ENCODE results near the gene KDM3A.
"Not testable (repeated sequence)": the region's sequence is repeated elsewhere in the genome, so short reads cannot be mapped to it uniquely, and the experiment has no call there.

Gene KDM3A

DNA sequence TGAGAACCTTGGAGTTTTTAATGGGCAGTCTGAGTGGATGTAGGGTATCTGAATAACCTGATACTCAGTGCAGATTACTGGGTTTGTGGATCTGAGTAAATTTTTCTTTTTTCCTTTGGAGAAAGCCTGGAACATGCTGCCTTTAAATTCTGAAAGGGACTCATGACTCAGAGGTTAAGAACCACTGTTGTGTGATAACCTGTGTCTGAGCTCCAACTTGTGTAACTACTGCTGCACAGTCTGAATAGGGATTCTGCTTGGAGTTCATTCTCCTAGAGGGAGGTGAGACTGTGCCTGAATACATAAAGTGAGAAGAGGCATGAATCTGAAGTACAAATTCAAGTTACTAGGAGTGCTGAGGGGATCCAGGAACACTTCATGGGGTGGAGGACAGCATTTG, 36.2 kb downstream of the KDM3A start:
- DNase-seq = no peak

DNA sequence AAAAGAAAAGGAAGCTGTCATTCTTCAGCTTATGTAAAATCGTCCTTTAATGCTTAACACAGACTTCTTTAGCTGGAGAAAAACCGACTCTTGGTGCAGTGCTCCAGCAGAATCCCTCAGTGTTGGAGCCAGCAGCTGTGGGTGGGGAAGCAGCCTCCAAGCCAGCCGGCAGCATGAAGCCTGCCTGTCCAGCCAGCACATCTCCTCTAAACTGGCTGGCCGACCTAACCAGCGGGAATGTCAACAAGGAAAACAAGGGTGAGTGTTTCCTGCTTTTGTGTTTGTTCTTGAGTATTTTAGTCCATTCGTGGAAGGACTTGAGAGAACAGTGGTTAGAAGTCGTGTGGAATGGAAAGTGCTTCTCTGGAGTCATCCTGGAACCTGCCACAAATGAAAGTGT, 38.9 kb downstream of the KDM3A start:
- DNase-seq = no peak

- no peak for DNase-seq
These were observed 40.9 kb downstream of the KDM3A start for GRCh38 chr2:86482034-86482433.

DNA sequence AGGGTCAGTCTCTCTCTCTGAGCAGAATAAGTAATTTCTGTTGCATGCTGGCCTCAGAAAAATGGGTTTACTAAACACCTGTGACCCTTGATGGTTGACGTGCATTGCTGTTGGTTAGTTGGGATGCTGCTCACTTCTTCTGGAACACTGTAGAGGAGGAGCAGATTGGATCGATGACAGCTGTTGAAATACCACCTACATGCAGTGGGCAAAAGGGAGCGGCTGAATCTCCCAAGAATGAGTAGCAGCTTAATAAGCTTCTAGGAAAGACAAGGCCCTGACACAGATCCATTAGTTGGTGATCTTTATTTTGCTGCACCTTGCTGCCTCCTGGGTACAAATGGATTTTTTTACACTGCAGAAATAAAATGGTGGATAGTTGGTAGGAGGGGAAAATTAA, 43.2 kb downstream of the KDM3A start:
- no peak for DNase-seq

GRCh38 chr2:86485103-86485502, 43.9 kb downstream of the KDM3A start:
- no peak for DNase-seq

DNA sequence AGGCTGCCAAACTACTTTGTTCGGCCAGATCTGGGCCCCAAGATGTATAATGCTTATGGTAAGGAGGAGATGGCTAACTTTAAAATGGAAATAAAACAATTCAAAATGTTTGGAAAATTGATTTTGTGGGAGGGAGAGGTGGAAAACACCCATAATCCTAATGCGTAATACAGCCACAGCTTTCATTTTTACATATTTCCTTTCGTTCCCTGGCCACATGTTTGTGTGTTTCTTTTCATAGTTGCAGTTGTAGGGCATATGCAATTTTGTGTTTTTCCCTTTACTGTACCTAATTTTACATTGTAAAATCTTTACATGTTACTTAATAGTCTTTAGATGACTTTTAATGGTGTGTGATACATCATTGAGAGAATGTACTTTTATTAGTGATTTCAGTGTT, 44.6 kb downstream of the KDM3A start:
- no peak for DNase-seq

GRCh38 chr2:86487062-86487461, 45.9 kb downstream of the KDM3A start:
- no peak for DNase-seq

- no peak for DNase-seq
These were observed 47.5 kb downstream of the KDM3A start for GRCh38 chr2:86488561-86489250.

- no peak for DNase-seq
These were observed 48.4 kb downstream of the KDM3A start for GRCh38 chr2:86489542-86489941.

- no peak for DNase-seq
These were observed 49.1 kb downstream of the KDM3A start for GRCh38 chr2:86490245-86490644.

DNA sequence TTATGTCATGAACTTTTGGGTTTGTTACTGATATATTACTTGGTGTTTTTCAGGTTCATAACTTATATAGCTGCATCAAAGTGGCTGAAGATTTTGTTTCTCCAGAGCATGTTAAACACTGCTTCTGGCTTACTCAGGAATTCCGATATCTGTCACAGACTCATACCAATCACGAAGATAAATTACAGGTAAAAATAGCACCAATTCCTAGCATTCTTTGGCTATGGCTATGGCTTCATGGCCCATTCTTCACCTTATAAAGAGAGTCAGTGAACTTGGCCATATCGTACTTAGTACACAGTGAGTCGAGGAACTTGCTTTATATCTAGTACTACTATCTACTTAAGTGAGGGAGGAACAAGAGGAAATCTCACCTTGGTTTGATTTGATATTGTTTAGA, 49.9 kb downstream of the KDM3A start:
- DNase-seq = no peak

- no peak for DNase-seq
These were observed 50.9 kb downstream of the KDM3A start for GRCh38 chr2:86492048-86492453.

GRCh38 chr2:86496391-86496790, 55.2 kb downstream of the KDM3A start:
- not testable (repeated sequence) for DNase-seq

DNA sequence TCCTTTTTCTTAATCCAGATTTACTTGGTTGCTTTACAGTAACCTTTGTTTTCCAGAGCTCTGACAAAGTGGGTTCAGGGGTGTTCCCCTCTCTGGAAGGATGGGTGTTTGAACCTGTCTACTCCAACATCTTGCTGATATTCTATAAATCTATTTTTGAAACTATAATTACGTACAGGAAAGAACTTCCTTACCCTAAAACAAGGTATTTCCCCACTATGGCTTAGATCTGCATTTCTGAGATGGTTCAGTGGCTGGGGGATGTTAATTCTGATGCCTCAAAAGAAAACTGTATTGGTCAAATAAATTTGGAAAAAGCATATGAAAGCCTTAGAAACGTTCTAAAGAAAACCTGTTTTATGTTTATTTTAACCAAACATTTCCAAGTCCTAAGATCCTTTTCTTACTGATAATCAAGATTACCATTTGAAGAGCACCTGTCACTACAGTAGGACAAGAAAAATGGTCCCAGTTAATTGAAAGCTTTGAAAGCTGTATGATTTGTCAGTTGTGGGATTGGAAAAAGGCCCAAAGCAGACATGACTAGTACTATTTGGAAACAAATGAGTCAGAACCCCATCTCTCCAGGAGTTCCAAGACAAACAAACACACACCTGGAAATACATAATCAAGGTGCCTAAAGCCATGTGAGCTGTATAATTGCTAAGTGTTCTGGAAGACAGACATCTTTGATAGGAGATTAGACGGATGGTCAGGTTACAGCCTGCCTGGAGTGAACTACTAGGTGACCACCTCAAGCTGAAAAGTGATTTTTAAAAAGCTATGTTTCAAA, 57.5 kb downstream of the KDM3A start:
- DNase-seq = no peak

GRCh38 chr2:86499326-86499725, 58.2 kb downstream of the KDM3A start:
- no peak for DNase-seq

GRCh38 chr2:86500325-86501083, 59.3 kb downstream of the KDM3A start:
- no peak for DNase-seq

- no peak for DNase-seq
These were observed 66.4 kb downstream of the KDM3A start for GRCh38 chr2:86507600-86507999.

- DNase-seq = no peak
These were observed 69.3 kb downstream of the KDM3A start for GRCh38 chr2:86510436-86510933.

DNA sequence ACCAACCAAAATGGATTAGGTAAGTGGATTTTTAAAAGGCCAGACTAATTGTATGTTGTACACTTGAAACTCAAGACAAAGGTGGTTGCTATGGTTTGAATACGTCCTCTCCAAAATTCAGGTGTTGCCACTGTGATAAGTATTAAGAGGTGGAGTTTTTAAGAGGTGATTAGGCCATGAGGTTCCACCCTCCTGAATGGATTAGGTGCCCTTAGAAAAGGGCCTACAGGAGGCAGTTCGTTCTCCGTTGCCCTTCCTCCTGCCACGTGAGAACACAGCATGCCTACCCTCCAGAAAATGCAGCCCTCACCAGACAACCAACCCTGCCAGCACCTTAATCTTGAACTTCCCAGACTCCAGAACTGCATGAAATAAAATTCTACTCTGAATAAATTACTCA, 70.9 kb downstream of the KDM3A start:
- no peak for DNase-seq

DNA sequence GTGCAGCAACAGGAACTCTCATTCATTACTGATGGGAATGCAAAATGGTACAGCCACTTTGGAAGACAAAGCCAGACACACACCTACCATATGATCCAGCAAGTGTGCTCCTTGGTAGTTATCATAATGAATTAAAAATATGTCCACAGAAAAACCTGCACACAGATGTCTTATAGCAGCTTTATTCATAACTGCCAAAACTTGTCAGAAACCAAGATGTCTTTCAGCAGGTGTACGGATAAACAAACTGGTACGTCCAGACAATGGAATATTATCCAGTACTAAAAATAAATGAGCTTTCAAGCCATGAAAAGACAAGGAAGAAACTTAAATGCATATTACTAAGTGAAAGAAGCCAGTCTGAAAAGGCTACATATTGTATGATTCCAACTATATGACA, 71.7 kb downstream of the KDM3A start:
- no peak for DNase-seq

- no peak for DNase-seq
These were observed 72.9 kb downstream of the KDM3A start for GRCh38 chr2:86513948-86514660.

DNA sequence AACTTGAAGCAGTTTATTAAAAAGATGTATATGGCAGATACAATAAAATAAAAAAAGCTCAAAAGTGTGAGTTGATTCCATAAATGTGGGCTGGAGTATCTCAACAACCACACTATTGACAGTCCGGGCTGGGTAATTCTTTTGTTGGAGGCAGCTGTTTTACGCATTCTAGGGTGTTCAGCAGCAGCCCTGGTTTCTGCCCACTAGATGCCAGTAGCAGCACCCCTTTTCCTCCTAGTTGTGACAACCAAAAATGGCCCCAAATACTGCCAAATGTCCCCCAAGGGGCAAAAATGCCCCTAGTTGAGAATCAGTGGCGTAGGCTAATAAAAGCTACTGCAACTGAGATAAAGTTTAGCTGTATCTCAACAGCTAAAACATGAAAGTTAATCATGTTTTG, 77.3 kb downstream of the KDM3A start:
- DNase-seq = no peak

DNA sequence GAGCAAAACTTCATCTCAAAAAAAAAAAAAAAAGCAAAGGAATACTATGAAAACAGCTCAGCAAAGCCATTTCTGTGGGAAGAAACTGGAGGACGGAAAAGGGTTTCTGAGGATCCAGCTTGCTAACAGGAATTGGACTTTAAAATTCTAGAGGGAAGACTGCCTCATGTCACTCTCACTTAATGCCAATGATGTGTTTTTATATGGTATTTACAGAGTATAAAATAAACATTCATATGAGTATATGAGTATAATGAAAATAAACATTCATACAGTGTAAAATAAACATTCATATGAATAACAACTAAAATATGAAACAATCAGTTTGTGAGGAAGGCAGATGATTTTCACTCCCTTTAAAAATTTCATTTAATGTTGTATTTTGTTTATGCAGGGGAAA, 78.2 kb downstream of the KDM3A start:
- no peak for DNase-seq
